ENCODE results near the gene TAF11L8.
"Not testable (repeated sequence)": the region's sequence is repeated elsewhere in the genome, so short reads cannot be mapped to it uniquely, and the experiment has no call there.

The TAF11L8 gene

GRCh38 chr5:17597728-17598127 is 7.0 kb upstream of the TAF11L8 start, which contains the start of gene TAF11L10:
TSS of gene TAF11L10 (minus strand) at chr5:17597828.
- not testable (repeated sequence) for H3K4me3 ChIP-seq (ENCODE audit: low read length in 2 of 2); H3K27me3 ChIP-seq (ENCODE audit: control insufficient read depth in 1 of 2, insufficient read depth in 2 of 2, low read length in 2 of 2); H3K36me3 ChIP-seq (ENCODE audit: control insufficient read depth in 2 of 2, insufficient read depth in 2 of 2, low read length in 2 of 2); H3K27ac ChIP-seq (ENCODE audit: low read length); H3K9me3 ChIP-seq (ENCODE audit: control insufficient read depth in 2 of 2, low read length in 2 of 2); H3K4me1 ChIP-seq (ENCODE audit: control insufficient read depth, insufficient read depth, low read length); H3K9ac ChIP-seq (ENCODE audit: low read length in 2 of 2)

GRCh38 chr5:17594255-17594654 is 3.5 kb upstream of the TAF11L8 start, which contains the start of gene TAF11L9:
TSS of gene TAF11L9 (minus strand) at chr5:17594394.
- not testable (repeated sequence) for H3K9me3 ChIP-seq (ENCODE audit: control insufficient read depth in 2 of 2, low read length in 2 of 2); H3K4me3 ChIP-seq (ENCODE audit: low read length in 2 of 2); H3K36me3 ChIP-seq (ENCODE audit: control insufficient read depth in 2 of 2, insufficient read depth in 2 of 2, low read length in 2 of 2); H3K9ac ChIP-seq (ENCODE audit: low read length in 2 of 2); H3K27me3 ChIP-seq (ENCODE audit: control insufficient read depth in 1 of 2, insufficient read depth in 2 of 2, low read length in 2 of 2); H3K4me1 ChIP-seq (ENCODE audit: control insufficient read depth, insufficient read depth, low read length); H3K27ac ChIP-seq (ENCODE audit: low read length)

GRCh38 chr5:17585658-17586057 is 5.1 kb downstream of the TAF11L8 start, which contains the start of gene TAF11L7:
TSS of gene TAF11L7 (minus strand) at chr5:17585758.
- H3K4me1 ChIP-seq (ENCODE audit: control insufficient read depth, insufficient read depth, low read length); H3K27me3 ChIP-seq (ENCODE audit: control insufficient read depth in 1 of 2, insufficient read depth in 2 of 2, low read length in 2 of 2); H3K9me3 ChIP-seq (ENCODE audit: control insufficient read depth in 2 of 2, low read length in 2 of 2); H3K9ac ChIP-seq (ENCODE audit: low read length in 2 of 2); H3K27ac ChIP-seq (ENCODE audit: low read length); H3K4me3 ChIP-seq (ENCODE audit: low read length in 2 of 2); H3K36me3 ChIP-seq (ENCODE audit: control insufficient read depth in 2 of 2, insufficient read depth in 2 of 2, low read length in 2 of 2): not testable (repeated sequence)

All from stomach smooth muscle (tissue), 2 donors.